H1 (cell line): ENCODE results near the gene POLR1C.

ENCODE experiments used
- BCL11A ChIP-seq, 2 experiments: IDR thresholded peaks; one replicate each; pipeline ENCODE4 v1.6.1; 2011; ENCODE audit warnings: low read depth in 2 of 2, low read length in 2 of 2, mild to moderate bottlenecking in 2 of 2
- NRF1 ChIP-seq: IDR thresholded peaks from 2 replicates; pipeline ENCODE4 v1.6.1; 2011; ENCODE audit warnings: mild to moderate bottlenecking, low read depth, low read length, improper control_type of control experiment
- POLR2A ChIP-seq, 2 experiments: IDR thresholded peaks; 1 replicate in 1 of 2; 2 replicates in 1 of 2; pipeline ENCODE4 v1.6.1; 2011; ENCODE audit warnings: low read depth in 2 of 2, low read length in 2 of 2, mild to moderate bottlenecking in 2 of 2; ENCODE audit errors: control extremely low read depth in 1 of 2
- RAD21 ChIP-seq, 2 experiments: IDR thresholded peaks in 1 of 2; conservative IDR thresholded peaks in 1 of 2; 2 replicates each; pipeline ENCODE4 v1.6.1; 2011; ENCODE audit warnings: low read depth in 2 of 2, low read length in 2 of 2, improper control_type of control experiment in 1 of 2, inconsistent platforms in 1 of 2, mild to moderate bottlenecking in 1 of 2, moderate library complexity in 1 of 2
- RNF2 ChIP-seq: fragments of 200-900, 300-1000 bp; sonication (generic); IDR thresholded peaks from 2 replicates; pipeline ENCODE4 v1.7.1; 2016; ENCODE audit warnings: borderline replicate concordance, low read depth, mild to moderate bottlenecking, antibody characterized with exemption, low read length; ENCODE audit not compliant: poor library complexity, severe bottlenecking; ENCODE audit errors: missing control alignments
- TF ChIP-seq, protein P1 (sequence below), 3 experiments: IDR thresholded peaks; 1 replicate in 2 of 3; 2 replicates in 1 of 3; pipeline versions ENCODE4 v1.5.1 to v1.6.1; 2011; ENCODE audit warnings: low read length in 3 of 3, mild to moderate bottlenecking in 3 of 3, inconsistent platforms in 2 of 3, low read depth in 1 of 3, moderate library complexity in 1 of 3; ENCODE audit not compliant: insufficient read depth in 1 of 3; ENCODE audit errors: control extremely low read depth in 1 of 3

DNA sequence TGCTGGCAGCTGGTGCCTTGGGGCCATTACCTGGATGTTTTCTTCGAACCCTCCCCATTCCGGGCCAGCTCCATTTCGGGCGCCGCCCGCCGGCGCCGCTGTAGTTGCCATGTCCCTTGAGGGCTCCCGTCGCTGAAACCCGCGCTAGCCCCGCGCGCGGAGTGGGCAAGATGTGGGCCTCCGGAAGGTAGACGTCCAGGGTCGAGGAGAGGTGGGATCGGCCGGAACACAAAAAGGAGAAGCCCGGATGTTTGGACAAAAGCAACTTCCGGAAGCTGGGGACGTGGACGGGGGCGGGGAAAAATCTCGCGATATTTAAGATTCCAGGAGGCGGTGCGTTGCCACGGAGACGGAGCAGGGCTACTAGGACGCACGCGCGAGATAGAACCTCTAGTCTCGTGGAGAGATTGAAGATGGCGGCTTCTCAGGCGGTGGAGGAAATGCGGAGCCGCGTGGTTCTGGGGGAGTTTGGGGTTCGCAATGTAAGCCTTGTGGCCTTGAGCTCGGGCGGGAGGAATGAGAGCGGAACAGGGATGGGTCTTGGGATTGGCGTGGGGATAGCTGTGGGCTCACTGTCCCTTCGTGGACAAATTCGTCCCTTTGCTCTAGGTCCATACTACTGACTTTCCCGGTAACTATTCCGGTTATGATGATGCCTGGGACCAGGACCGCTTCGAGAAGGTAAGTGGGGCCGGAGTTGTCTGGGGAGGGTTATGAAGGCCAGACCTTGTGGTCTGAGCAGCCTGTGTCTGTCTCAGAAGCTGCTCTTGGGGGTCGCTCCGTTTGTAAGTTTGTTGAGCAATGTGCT is at the start of gene POLR1C, which contains the start of gene YIPF3:
- TF ChIP-seq NRF1 (no peak; the same call in 1 of the 2 replicates), RNF2 (no peak), POLR2A (IDR thresholded peaks at IDR 0.05; ENCODE audit: control extremely low read depth in 1 of 2, low read depth in 2 of 2, low read length in 2 of 2) (peak in 1 of 2 experiments; percentile 89; a peak in 1 of 3 replicates), BCL11A (IDR thresholded peaks at IDR 0.05; ENCODE audit: low read depth in 2 of 2, low read length in 2 of 2) (no peak), RAD21 (IDR thresholded peaks at IDR 0.05 in 1 of 2, conservative IDR thresholded peaks at IDR 0.05 in 1 of 2; ENCODE audit: low read depth in 2 of 2, low read length in 2 of 2) (no peak)
- TF ChIP-seq, protein P1, sequence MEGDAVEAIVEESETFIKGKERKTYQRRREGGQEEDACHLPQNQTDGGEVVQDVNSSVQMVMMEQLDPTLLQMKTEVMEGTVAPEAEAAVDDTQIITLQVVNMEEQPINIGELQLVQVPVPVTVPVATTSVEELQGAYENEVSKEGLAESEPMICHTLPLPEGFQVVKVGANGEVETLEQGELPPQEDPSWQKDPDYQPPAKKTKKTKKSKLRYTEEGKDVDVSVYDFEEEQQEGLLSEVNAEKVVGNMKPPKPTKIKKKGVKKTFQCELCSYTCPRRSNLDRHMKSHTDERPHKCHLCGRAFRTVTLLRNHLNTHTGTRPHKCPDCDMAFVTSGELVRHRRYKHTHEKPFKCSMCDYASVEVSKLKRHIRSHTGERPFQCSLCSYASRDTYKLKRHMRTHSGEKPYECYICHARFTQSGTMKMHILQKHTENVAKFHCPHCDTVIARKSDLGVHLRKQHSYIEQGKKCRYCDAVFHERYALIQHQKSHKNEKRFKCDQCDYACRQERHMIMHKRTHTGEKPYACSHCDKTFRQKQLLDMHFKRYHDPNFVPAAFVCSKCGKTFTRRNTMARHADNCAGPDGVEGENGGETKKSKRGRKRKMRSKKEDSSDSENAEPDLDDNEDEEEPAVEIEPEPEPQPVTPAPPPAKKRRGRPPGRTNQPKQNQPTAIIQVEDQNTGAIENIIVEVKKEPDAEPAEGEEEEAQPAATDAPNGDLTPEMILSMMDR (IDR thresholded peaks at IDR 0.05; ENCODE audit: control extremely low read depth in 1 of 3, insufficient read depth in 1 of 3, low read depth in 1 of 3, low read length in 3 of 3) = no peak
